Measurements from ENCODE around the gene NEDD9. TPM values are rescaled to one million over a fixed set of nuclear protein-coding genes. Genes with fewer than 3 reads are reported as not detected.

The NEDD9 gene
- total RNA-seq: 10 to 100 TPM; 36.9 to 39.4 TPM

GRCh38 chr6:11232193-11232769 is at the start of gene NEDD9:
Gene NEDD9, minus strand, starts transcription at chr6:11232668. Its CDS starts 153 bp downstream, at chr6:11232515.
- H3K27me3 Mint-ChIP-seq: no peaks in the 10 kb centered on the region
- H3K4me1 Mint-ChIP-seq: peaks cover 42% of the 10 kb centered on the region
- peak within 1 kb of the TSS; percentile 95 for H3K27ac Mint-ChIP-seq
- peaks cover 32% of the 10 kb centered on the region for H3K36me3 Mint-ChIP-seq (ENCODE audit: low read depth)
- no peaks in the 10 kb centered on the region for H3K9me3 Mint-ChIP-seq
- peak within 1 kb of the TSS; percentile 93 for H3K4me3 Mint-ChIP-seq
- ATAC-seq (replicated peaks): peak; percentile 96

- H3K4me1 Mint-ChIP-seq: peaks cover 20% of the 10 kb centered on the region
- H3K4me3 Mint-ChIP-seq: no peak overlapping the region
- no peak for ATAC-seq (replicated peaks)
- H3K9me3 Mint-ChIP-seq: peaks cover 4% of the 10 kb centered on the region
- no peak overlapping the region for H3K27ac Mint-ChIP-seq
- H3K27me3 Mint-ChIP-seq: no peaks in the 10 kb centered on the region
- no peaks in the 10 kb centered on the region for H3K36me3 Mint-ChIP-seq (ENCODE audit: low read depth)
Observed at GRCh38 chr6:11282245-11282644, 49.8 kb upstream of the NEDD9 start.

- Mint-ChIP-seq H3K27ac (no peak overlapping the region), H3K4me3 (no peak overlapping the region), H3K27me3 (no peaks in the 10 kb centered on the region), H3K9me3 (peaks cover 4% of the 10 kb centered on the region), H3K36me3 (ENCODE audit: low read depth) (no peaks in the 10 kb centered on the region), H3K4me1 (peaks cover 37% of the 10 kb centered on the region)
- ATAC-seq (replicated peaks): no peak
Observed at GRCh38 chr6:11280394-11280793, 47.9 kb upstream of the NEDD9 start.

- Mint-ChIP-seq H3K4me1 (peaks cover 43% of the 10 kb centered on the region), H3K27ac (peak overlapping the region; percentile 16), H3K9me3 (peaks cover 4% of the 10 kb centered on the region), H3K36me3 (ENCODE audit: low read depth) (no peaks in the 10 kb centered on the region), H3K4me3 (no peak overlapping the region), H3K27me3 (no peaks in the 10 kb centered on the region)
- no peak for ATAC-seq (replicated peaks)
Observed at GRCh38 chr6:11279284-11279689, 46.8 kb upstream of the NEDD9 start.

GRCh38 chr6:11278207-11278559 is 45.7 kb upstream of the NEDD9 start:
- Mint-ChIP-seq H3K4me3 (peak overlapping the region; percentile 82), H3K27ac (peak overlapping the region; percentile 98), H3K36me3 (ENCODE audit: low read depth) (peaks cover 5% of the 10 kb centered on the region), H3K9me3 (peaks cover 4% of the 10 kb centered on the region), H3K4me1 (peaks cover 43% of the 10 kb centered on the region), H3K27me3 (no peaks in the 10 kb centered on the region)
- peak; percentile 89 for ATAC-seq (replicated peaks)

GRCh38 chr6:11277275-11278206 is 45.1 kb upstream of the NEDD9 start:
- Mint-ChIP-seq H3K27me3 (no peaks in the 10 kb centered on the region), H3K27ac (peak overlapping the region; percentile 98), H3K4me1 (peaks cover 43% of the 10 kb centered on the region), H3K9me3 (peaks cover 4% of the 10 kb centered on the region), H3K36me3 (ENCODE audit: low read depth) (peaks cover 12% of the 10 kb centered on the region), H3K4me3 (peak overlapping the region; percentile 82)
- ATAC-seq (replicated peaks): peak; percentile 81

- Mint-ChIP-seq H3K4me3 (peak overlapping the region; percentile 82), H3K27me3 (no peaks in the 10 kb centered on the region)
Observed at GRCh38 chr6:11276911-11277274, 44.4 kb upstream of the NEDD9 start.

GRCh38 chr6:11276228-11276627 is 43.8 kb upstream of the NEDD9 start:
- H3K36me3 Mint-ChIP-seq (ENCODE audit: low read depth): peaks cover 21% of the 10 kb centered on the region
- H3K4me3 Mint-ChIP-seq: peak overlapping the region; percentile 82
- H3K27me3 Mint-ChIP-seq: no peaks in the 10 kb centered on the region
- H3K4me1 Mint-ChIP-seq: peaks cover 43% of the 10 kb centered on the region
- peak overlapping the region; percentile 98 for H3K27ac Mint-ChIP-seq
- peaks cover 3% of the 10 kb centered on the region for H3K9me3 Mint-ChIP-seq
- no peak for ATAC-seq (replicated peaks)

More at GRCh38 chr6:11276911-11277274, 44.4 kb upstream of the NEDD9 start:
- no peak for ATAC-seq (replicated peaks)
- Mint-ChIP-seq H3K27ac (peak overlapping the region; percentile 98), H3K9me3 (peaks cover 4% of the 10 kb centered on the region), H3K36me3 (ENCODE audit: low read depth) (peaks cover 18% of the 10 kb centered on the region), H3K4me1 (peaks cover 43% of the 10 kb centered on the region)

GRCh38 chr6:11275598-11275997 is 43.1 kb upstream of the NEDD9 start:
- no peaks in the 10 kb centered on the region for H3K27me3 Mint-ChIP-seq
- H3K4me3 Mint-ChIP-seq: peak overlapping the region; percentile 82
- peaks cover 21% of the 10 kb centered on the region for H3K36me3 Mint-ChIP-seq (ENCODE audit: low read depth)
- no peaks in the 10 kb centered on the region for H3K9me3 Mint-ChIP-seq
- peaks cover 43% of the 10 kb centered on the region for H3K4me1 Mint-ChIP-seq
- peak overlapping the region; percentile 98 for H3K27ac Mint-ChIP-seq
- ATAC-seq (replicated peaks): peak; percentile 49

- ATAC-seq (replicated peaks): no peak
- Mint-ChIP-seq H3K27me3 (no peaks in the 10 kb centered on the region), H3K4me1 (peaks cover 34% of the 10 kb centered on the region), H3K9me3 (no peaks in the 10 kb centered on the region), H3K4me3 (no peak overlapping the region), H3K36me3 (ENCODE audit: low read depth) (peaks cover 21% of the 10 kb centered on the region), H3K27ac (no peak overlapping the region)
Observed at GRCh38 chr6:11273406-11274065, 41.1 kb upstream of the NEDD9 start.

GRCh38 chr6:11272491-11273192 is 40.2 kb upstream of the NEDD9 start:
- H3K36me3 Mint-ChIP-seq (ENCODE audit: low read depth): peaks cover 21% of the 10 kb centered on the region
- no peak for ATAC-seq (replicated peaks)
- no peak overlapping the region for H3K27ac Mint-ChIP-seq
- no peaks in the 10 kb centered on the region for H3K9me3 Mint-ChIP-seq
- peaks cover 26% of the 10 kb centered on the region for H3K4me1 Mint-ChIP-seq
- no peaks in the 10 kb centered on the region for H3K27me3 Mint-ChIP-seq
- no peak overlapping the region for H3K4me3 Mint-ChIP-seq

GRCh38 chr6:11271228-11272020 is 39.0 kb upstream of the NEDD9 start:
- H3K9me3 Mint-ChIP-seq: no peaks in the 10 kb centered on the region
- H3K4me3 Mint-ChIP-seq: no peak overlapping the region
- H3K27ac Mint-ChIP-seq: no peak overlapping the region
- no peak for ATAC-seq (replicated peaks)
- no peaks in the 10 kb centered on the region for H3K27me3 Mint-ChIP-seq
- peaks cover 15% of the 10 kb centered on the region for H3K4me1 Mint-ChIP-seq
- peaks cover 21% of the 10 kb centered on the region for H3K36me3 Mint-ChIP-seq (ENCODE audit: low read depth)

- Mint-ChIP-seq H3K27me3 (no peaks in the 10 kb centered on the region), H3K9me3 (no peaks in the 10 kb centered on the region), H3K36me3 (ENCODE audit: low read depth) (peaks cover 21% of the 10 kb centered on the region), H3K4me1 (peaks cover 6% of the 10 kb centered on the region), H3K4me3 (no peak overlapping the region), H3K27ac (no peak overlapping the region)
- no peak for ATAC-seq (replicated peaks)
Observed at GRCh38 chr6:11270030-11271027, 37.9 kb upstream of the NEDD9 start.
